GM10248 (cell line): ENCODE results near the gene ERP44.

ENCODE experiments used
- CTCF ChIA-PET: fragments of 300-600 bp; sonication (Branson Sonifier 250); formaldehyde crosslinking; extraction: SDS; loops from one replicate; lab custom pipeline; 2021; ENCODE audit warnings: antibody characterized with exemption; lab: Yijun Ruan, JAX
- POLR2A ChIA-PET: fragments of 350-650 bp; sonication (Branson Sonifier 250); formaldehyde crosslinking; extraction: SDS; loops from one replicate; lab custom pipeline; 2020; ENCODE audit warnings: antibody characterized with exemption; lab: Yijun Ruan, JAX
- DNase-seq: peaks from one replicate; pipeline ENCODE4 v3.0.0; 2012; ENCODE audit errors: extremely low spot score
- TF ChIP-seq, protein P1 (sequence below): IDR thresholded peaks from 2 replicates; pipeline ENCODE4 v1.5.1; 2012; ENCODE audit warnings: mild to moderate bottlenecking, low read depth; ENCODE audit errors: extremely low read depth, missing control alignments, control extremely low read depth

ERP44 gene

DNA sequence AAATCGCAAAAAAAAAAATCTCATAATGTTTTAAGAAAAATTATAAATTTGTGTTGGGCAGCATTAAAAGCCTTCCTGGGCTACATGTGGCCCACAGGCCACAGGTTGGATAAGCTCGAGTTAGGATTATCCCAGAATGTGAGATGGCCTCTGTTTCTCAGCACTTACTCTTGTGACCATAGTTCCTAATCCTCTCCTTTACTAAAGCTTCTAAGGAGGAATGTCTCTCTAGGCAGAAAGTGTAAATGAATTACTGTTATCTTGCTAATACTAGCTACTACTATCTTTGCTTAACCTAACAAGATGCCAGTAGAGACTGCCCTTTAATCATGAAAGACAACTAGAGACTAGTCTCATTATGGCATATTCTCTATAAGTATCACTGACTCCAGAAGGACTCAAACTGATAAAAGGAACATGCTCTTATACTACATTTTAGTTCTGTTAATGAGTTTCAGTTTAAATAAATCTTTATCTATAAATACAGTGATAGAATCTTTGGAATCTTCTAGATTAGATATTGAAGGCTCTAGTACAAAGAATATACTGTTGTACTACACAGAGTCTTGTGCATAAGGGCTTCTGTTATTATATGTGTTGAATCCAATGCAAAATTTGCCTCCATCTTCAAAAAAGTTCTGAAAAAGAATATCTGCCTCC is 14.0 kb upstream of the ERP44 start:
- TF ChIP-seq, protein P1, sequence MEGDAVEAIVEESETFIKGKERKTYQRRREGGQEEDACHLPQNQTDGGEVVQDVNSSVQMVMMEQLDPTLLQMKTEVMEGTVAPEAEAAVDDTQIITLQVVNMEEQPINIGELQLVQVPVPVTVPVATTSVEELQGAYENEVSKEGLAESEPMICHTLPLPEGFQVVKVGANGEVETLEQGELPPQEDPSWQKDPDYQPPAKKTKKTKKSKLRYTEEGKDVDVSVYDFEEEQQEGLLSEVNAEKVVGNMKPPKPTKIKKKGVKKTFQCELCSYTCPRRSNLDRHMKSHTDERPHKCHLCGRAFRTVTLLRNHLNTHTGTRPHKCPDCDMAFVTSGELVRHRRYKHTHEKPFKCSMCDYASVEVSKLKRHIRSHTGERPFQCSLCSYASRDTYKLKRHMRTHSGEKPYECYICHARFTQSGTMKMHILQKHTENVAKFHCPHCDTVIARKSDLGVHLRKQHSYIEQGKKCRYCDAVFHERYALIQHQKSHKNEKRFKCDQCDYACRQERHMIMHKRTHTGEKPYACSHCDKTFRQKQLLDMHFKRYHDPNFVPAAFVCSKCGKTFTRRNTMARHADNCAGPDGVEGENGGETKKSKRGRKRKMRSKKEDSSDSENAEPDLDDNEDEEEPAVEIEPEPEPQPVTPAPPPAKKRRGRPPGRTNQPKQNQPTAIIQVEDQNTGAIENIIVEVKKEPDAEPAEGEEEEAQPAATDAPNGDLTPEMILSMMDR, result no peak
- ChIA-PET CTCF (interaction anchor here (1.0 to 1.7 kb wide), 2 partner anchors 11 to 15 kb away, joined by 4 to 6 read pairs; no protein-coding TSS in a partner anchor), POLR2A (interaction anchor here (0.6 kb wide), 1 partner anchor 28 kb away, joined by 4 read pairs; no protein-coding TSS in a partner anchor)
- no peak for DNase-seq

GRCh38 chr9:100111235-100111634 is 12.4 kb upstream of the ERP44 start:
- TF ChIP-seq, protein P1, result no peak
- POLR2A ChIA-PET, result no interaction called here
- no peak for DNase-seq
- CTCF ChIA-PET, result interaction anchor here (0.6 to 1.6 kb wide), 3 partner anchors 9 to 21 kb away, joined by 3 to 4 read pairs (median 3); no protein-coding TSS in a partner anchor

GRCh38 chr9:100108559-100108958 is 9.8 kb upstream of the ERP44 start:
- POLR2A ChIA-PET, result no interaction called here
- CTCF ChIA-PET, result interaction anchor here (1.3 kb wide), 1 partner anchor 41 kb away, joined by 3 read pairs; no protein-coding TSS in a partner anchor
- TF ChIP-seq, protein P1, result no peak
- no peak for DNase-seq

DNA sequence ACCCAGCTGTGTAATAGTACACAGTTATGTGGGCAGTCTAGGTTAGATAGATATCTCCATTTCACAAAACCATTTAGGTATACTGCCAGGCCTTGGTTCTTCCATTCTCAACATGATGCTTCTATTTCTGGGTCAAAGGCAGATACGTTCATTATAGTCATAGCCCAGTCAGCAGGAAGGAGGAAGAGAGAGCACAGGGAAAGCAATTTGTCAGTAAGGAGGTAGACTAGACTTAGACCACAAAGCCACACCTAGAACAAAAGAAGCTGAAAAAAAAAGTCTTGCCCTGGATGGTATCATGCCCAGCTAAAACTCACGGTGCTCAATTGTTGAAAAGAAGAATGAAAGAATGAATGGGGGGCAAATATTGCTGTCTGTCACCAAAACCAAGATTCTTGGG is 7.8 kb upstream of the ERP44 start:
- ChIA-PET POLR2A (no interaction called here), CTCF (no interaction called here)
- DNase-seq, result no peak
- TF ChIP-seq, protein P1, result no peak

DNA sequence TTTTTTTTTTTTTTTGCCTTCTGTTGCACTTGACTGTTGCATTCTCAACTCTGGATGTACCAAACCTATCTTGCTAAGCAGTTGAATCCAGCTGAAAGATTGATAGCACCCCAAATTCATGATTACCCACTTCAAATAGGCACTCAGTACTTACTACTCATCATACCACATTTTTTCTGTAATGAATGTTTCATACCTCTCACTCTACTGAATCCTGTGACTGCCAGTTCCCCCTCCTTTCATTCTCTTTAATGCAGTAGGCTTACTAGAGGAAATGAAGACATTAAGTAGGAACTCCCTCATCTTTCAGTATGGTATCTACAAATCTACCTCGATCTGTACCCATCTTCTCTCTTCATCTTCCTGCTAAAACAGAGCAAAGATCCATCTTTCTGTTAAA is 7.1 kb upstream of the ERP44 start:
- ChIA-PET POLR2A (interaction anchor here (0.7 kb wide), 1 partner anchor 40 kb away, joined by 10 read pairs; no protein-coding TSS in a partner anchor), CTCF (interaction anchor here (1.2 kb wide), 1 partner anchor 54 kb away, joined by 3 read pairs; no protein-coding TSS in a partner anchor)
- TF ChIP-seq, protein P1, result no peak
- DNase-seq, result no peak

DNA sequence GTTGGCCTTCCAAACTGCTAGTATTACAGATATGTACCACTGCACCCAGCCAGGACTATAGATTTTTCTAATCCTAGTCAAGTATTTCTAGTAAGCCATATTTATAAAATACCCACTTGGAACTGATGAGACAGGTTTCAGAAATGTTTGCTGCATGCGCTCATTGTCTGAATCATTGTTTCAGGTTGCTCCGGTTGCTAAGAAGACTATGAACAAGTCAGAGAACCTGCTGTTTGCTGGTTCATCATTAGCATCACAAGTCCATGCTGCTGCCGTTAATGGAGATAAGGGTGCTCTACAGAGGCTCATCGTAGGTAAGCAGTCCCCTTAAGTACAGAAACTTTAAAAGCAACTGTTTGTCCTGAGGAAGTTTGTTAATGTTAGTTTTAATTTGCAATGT is 5.5 kb upstream of the ERP44 start:
- POLR2A ChIA-PET, result no interaction called here
- DNase-seq, result no peak

More for the DNA sequence above, 5.5 kb upstream of the ERP44 start:
- CTCF ChIA-PET, result interaction anchor here (1.8 kb wide), 1 partner anchor 11 kb away, joined by 4 read pairs; no protein-coding TSS in a partner anchor
- TF ChIP-seq, protein P1, result no peak
